Testis (tissue), 2 donors: ENCODE data around the gene EIF4EBP3.

Experiments
- POLR2A ChIP-seq: fragments of 450-650 bp; IDR thresholded peaks from one replicate; pipeline ENCODE4 v1.6.1; 2017; ENCODE audit warnings: antibody characterized with exemption, mild to moderate bottlenecking, moderate library complexity
- TF ChIP-seq, protein P1 (sequence below), 3 experiments: fragments of 450-650 bp in 2 of 3; fragments of 200-600 bp in 1 of 3; sonication (generic) in 1 of 3; IDR thresholded peaks; one replicate each; pipeline ENCODE4 v1.5.1; 2016 to 2019; ENCODE audit warnings: antibody characterized with exemption in 3 of 3, mild to moderate bottlenecking in 2 of 3, moderate library complexity in 1 of 3

DNA sequence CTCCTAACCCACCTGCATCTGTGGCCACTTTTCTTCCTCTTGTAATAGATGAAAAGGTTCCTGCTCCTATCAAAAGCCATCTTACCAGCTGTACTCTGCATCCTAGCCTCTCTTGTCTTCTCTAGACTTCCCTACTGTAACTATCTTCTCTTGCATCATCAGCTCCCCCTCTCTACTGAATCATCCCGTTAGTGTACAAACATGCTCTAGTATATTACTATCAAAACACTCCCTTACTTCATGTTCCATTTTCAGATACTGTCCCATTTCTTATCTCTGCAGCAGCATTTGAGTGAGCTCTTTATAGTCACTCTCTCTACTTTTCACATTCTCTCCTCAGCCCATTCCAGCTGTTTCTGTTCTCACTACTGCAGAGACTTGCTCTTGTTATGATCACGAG, 7.0 kb downstream of the EIF4EBP3 start:
- TF ChIP-seq, protein P1, sequence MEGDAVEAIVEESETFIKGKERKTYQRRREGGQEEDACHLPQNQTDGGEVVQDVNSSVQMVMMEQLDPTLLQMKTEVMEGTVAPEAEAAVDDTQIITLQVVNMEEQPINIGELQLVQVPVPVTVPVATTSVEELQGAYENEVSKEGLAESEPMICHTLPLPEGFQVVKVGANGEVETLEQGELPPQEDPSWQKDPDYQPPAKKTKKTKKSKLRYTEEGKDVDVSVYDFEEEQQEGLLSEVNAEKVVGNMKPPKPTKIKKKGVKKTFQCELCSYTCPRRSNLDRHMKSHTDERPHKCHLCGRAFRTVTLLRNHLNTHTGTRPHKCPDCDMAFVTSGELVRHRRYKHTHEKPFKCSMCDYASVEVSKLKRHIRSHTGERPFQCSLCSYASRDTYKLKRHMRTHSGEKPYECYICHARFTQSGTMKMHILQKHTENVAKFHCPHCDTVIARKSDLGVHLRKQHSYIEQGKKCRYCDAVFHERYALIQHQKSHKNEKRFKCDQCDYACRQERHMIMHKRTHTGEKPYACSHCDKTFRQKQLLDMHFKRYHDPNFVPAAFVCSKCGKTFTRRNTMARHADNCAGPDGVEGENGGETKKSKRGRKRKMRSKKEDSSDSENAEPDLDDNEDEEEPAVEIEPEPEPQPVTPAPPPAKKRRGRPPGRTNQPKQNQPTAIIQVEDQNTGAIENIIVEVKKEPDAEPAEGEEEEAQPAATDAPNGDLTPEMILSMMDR (IDR thresholded peaks at IDR 0.05): no peak
- no peak for TF ChIP-seq POLR2A
